Fibroblast of lung (primary cell): ENCODE measurements around the gene ARMC5. TPM values are rescaled to one million over a fixed set of nuclear protein-coding genes. Genes with fewer than 3 reads are reported as not detected.

Experiments
- DNase-seq, 2 donors: peaks; one replicate each; pipeline versions ENCODE4 v3.0.0 to v3.0.0-alpha.2; 2010; ENCODE audit warnings: low read depth in 2 of 2
- H2AFZ ChIP-seq: 2 replicates; pipeline ENCODE4 v1.5.1; 2012; ENCODE audit warnings: low read length, control low read depth, inconsistent platforms
- H3K27ac ChIP-seq: 2 replicates; pipeline ENCODE4 v1.5.1; 2011; ENCODE audit warnings: low read length, control low read depth; ENCODE audit not compliant: insufficient read depth
- H3K27me3 ChIP-seq: 2 replicates; pipeline ENCODE4 v1.5.1; 2011; ENCODE audit warnings: mild to moderate bottlenecking, low read length; ENCODE audit not compliant: control insufficient read depth, insufficient read depth
- H3K36me3 ChIP-seq: 2 replicates; pipeline ENCODE4 v1.5.1; 2011; ENCODE audit warnings: low read length; ENCODE audit not compliant: control insufficient read depth, insufficient read depth
- H3K4me1 ChIP-seq: 2 replicates; pipeline ENCODE4 v1.5.1; 2011; ENCODE audit warnings: low read length; ENCODE audit not compliant: control insufficient read depth, insufficient read depth; ENCODE audit errors: extremely low read depth
- H3K4me2 ChIP-seq: 2 replicates; pipeline ENCODE4 v1.5.1; 2011; ENCODE audit warnings: low read length, control low read depth; ENCODE audit not compliant: insufficient read depth; ENCODE audit errors: extremely low read depth
- H3K4me3 ChIP-seq, 4 experiments: fragments of 200-600 bp in 1 of 4; sonication (generic) in 1 of 4; replicated peaks in 1 of 4; 2 replicates each; pipeline ENCODE4 v1.5.1; 2011 to 2016; ENCODE audit warnings: low read length in 4 of 4, low read depth in 3 of 4, mild to moderate bottlenecking in 3 of 4, control low read depth in 2 of 4, inconsistent platforms in 1 of 4, mixed read lengths in 1 of 4; ENCODE audit not compliant: insufficient read depth in 1 of 4; ENCODE audit errors: control extremely low read depth in 1 of 4
- H3K79me2 ChIP-seq: 2 replicates; pipeline ENCODE4 v1.5.1; 2012; ENCODE audit warnings: mild to moderate bottlenecking, low read length, inconsistent platforms; ENCODE audit not compliant: control insufficient read depth, insufficient read depth
- H3K9ac ChIP-seq: 2 replicates; pipeline ENCODE4 v1.5.1; 2011; ENCODE audit warnings: mild to moderate bottlenecking, low read length, control low read depth; ENCODE audit not compliant: insufficient read depth
- H3K9me3 ChIP-seq: 2 replicates; pipeline ENCODE4 v1.5.1; 2012; ENCODE audit warnings: low read depth, low read length; ENCODE audit not compliant: control insufficient read depth, insufficient read depth
- H4K20me1 ChIP-seq: 2 replicates; pipeline ENCODE4 v1.5.1; 2011; ENCODE audit warnings: low read length; ENCODE audit not compliant: control insufficient read depth, insufficient read depth; ENCODE audit errors: extremely low read depth
- EZH2 ChIP-seq: IDR thresholded peaks from 2 replicates; pipeline ENCODE4 v1.5.1; 2012; ENCODE audit warnings: low read length, control low read depth, mild to moderate bottlenecking; ENCODE audit errors: missing control alignments
- polyA plus RNA-seq, 2 donors: library from polyadenylated mRNA; depleted of rRNA in 1 of 2; stranded (reverse) in 1 of 2; unstranded in 1 of 2; fragments of >200 nt; gene quantifications; 2 replicates each; pipeline ENCODE4 v1.2.1, GENCODE V29; 2011 to 2012; ENCODE audit warnings: missing spikeins in 1 of 2
- total RNA-seq: library from RNA; depleted of rRNA; stranded (reverse); fragments of >200 nt; gene quantifications from 2 replicates; pipeline ENCODE4 v1.2.1, GENCODE V29; 2014
- TF ChIP-seq, protein P1 (sequence below), 2 donors: IDR thresholded peaks in 1 of 2; conservative IDR thresholded peaks in 1 of 2; 1 replicate in 1 of 2; 2 replicates in 1 of 2; pipeline ENCODE4 v1.5.1; 2011 to 2012; ENCODE audit warnings: low read length in 2 of 2, control low read depth in 1 of 2, inconsistent platforms in 1 of 2, low read depth in 1 of 2, mild to moderate bottlenecking in 1 of 2

ARMC5 gene
- total and polyA plus RNA-seq, 2 donors (not counting 1 experiment from before 2014, with no cell fraction given): 1.7 to 5.6 TPM

DNA sequence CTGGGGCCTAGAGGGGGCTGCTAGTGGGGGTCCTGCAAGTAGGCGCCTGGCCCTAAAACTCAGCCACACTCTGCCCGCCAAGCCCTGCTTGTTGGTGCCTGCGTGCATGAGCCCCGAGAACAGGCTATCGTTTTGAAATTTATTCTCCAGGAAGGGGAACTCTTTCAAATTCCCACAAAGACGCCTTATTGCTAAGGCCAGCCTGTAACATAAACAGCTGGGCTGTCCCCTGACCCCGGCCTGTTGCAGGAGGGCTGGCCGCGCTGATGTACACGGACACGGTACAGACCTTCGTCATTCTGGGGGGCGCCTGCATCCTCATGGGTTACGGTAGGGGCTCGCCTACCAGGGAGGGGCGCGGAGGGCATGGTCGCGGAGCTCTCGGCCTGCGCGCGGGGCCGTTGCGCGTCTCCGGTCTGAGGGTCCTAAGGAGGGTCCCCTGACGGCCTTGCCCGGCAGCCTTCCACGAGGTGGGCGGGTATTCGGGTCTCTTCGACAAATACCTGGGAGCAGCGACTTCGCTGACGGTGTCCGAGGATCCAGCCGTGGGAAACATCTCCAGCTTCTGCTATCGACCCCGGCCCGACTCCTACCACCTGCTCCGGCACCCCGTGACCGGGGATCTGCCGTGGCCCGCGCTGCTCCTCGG, 27.9 kb downstream of the ARMC5 start:
- peaks cover 11% of the 10 kb centered on the region for H3K27me3 ChIP-seq
- TF ChIP-seq, protein P1, sequence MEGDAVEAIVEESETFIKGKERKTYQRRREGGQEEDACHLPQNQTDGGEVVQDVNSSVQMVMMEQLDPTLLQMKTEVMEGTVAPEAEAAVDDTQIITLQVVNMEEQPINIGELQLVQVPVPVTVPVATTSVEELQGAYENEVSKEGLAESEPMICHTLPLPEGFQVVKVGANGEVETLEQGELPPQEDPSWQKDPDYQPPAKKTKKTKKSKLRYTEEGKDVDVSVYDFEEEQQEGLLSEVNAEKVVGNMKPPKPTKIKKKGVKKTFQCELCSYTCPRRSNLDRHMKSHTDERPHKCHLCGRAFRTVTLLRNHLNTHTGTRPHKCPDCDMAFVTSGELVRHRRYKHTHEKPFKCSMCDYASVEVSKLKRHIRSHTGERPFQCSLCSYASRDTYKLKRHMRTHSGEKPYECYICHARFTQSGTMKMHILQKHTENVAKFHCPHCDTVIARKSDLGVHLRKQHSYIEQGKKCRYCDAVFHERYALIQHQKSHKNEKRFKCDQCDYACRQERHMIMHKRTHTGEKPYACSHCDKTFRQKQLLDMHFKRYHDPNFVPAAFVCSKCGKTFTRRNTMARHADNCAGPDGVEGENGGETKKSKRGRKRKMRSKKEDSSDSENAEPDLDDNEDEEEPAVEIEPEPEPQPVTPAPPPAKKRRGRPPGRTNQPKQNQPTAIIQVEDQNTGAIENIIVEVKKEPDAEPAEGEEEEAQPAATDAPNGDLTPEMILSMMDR (conservative IDR thresholded peaks at IDR 0.05 in 1 of 2, IDR thresholded peaks at IDR 0.05 in 1 of 2; ENCODE audit: low read depth in 1 of 2, low read length in 2 of 2): no peak
- no peak for TF ChIP-seq EZH2
- H3K27ac ChIP-seq: no peak overlapping the region
- no peak overlapping the region for H3K9ac ChIP-seq
- no peak for DNase-seq
- H2AFZ ChIP-seq: no peak overlapping the region
- H3K36me3 ChIP-seq: peaks cover 5% of the 10 kb centered on the region
- peak overlapping the region; percentile 3 to 60 (median 36) for H3K4me3 ChIP-seq
- no peaks in the 10 kb centered on the region for H4K20me1 ChIP-seq
- H3K4me2 ChIP-seq: peak overlapping the region; percentile 36
- no peaks in the 10 kb centered on the region for H3K79me2 ChIP-seq
- H3K4me1 ChIP-seq: peaks cover 9% of the 10 kb centered on the region
- no peaks in the 10 kb centered on the region for H3K9me3 ChIP-seq

DNA sequence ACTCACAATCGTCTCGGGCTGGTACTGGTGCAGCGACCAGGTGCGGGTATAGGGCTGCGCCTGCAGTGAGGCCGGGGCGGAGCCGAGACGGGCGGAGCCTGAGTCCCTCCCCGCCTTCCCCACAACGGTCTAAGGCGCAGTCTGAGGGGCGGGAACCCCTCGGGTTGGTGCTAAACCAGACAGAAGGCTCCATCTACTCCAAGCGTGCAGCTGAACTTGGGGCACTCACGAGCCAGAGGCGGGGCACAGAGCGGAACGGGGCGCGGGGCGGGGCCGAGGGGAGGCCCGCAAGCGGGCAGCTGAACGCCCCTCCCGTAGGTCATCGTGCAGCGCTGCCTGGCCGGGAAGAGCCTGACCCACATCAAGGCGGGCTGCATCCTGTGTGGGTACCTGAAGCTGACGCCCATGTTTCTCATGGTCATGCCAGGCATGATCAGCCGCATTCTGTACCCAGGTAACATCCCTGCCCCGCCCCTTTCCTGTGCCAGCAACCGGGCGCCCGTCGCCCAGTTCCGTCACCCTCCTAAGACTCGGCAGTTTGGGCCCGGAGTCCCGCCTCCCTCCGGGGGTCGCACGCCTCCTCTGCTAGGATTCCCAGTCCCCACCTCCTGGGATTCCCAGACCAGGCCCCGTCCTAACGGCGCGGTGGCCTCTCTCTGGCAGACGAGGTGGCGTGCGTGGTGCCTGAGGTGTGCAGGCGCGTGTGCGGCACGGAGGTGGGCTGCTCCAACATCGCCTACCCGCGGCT, 28.6 kb downstream of the ARMC5 start:
- TF ChIP-seq, protein P1 (conservative IDR thresholded peaks at IDR 0.05 in 1 of 2, IDR thresholded peaks at IDR 0.05 in 1 of 2; ENCODE audit: low read depth in 1 of 2, low read length in 2 of 2): no peak
- TF ChIP-seq EZH2: peak; percentile 62
- Histone ChIP-seq H3K4me3 (peak overlapping the region; percentile 3 to 60 (median 36)), H3K4me2 (peak overlapping the region; percentile 36), H3K27me3 (peaks cover 11% of the 10 kb centered on the region), H3K27ac (no peak overlapping the region), H3K4me1 (peaks cover 9% of the 10 kb centered on the region), H3K9me3 (no peaks in the 10 kb centered on the region), H3K79me2 (no peaks in the 10 kb centered on the region), H3K9ac (peak overlapping the region; percentile 17), H3K36me3 (peaks cover 8% of the 10 kb centered on the region), H2AFZ (peak overlapping the region; percentile 35), H4K20me1 (no peaks in the 10 kb centered on the region)
- peak; percentile 25 to 32 for DNase-seq

DNA sequence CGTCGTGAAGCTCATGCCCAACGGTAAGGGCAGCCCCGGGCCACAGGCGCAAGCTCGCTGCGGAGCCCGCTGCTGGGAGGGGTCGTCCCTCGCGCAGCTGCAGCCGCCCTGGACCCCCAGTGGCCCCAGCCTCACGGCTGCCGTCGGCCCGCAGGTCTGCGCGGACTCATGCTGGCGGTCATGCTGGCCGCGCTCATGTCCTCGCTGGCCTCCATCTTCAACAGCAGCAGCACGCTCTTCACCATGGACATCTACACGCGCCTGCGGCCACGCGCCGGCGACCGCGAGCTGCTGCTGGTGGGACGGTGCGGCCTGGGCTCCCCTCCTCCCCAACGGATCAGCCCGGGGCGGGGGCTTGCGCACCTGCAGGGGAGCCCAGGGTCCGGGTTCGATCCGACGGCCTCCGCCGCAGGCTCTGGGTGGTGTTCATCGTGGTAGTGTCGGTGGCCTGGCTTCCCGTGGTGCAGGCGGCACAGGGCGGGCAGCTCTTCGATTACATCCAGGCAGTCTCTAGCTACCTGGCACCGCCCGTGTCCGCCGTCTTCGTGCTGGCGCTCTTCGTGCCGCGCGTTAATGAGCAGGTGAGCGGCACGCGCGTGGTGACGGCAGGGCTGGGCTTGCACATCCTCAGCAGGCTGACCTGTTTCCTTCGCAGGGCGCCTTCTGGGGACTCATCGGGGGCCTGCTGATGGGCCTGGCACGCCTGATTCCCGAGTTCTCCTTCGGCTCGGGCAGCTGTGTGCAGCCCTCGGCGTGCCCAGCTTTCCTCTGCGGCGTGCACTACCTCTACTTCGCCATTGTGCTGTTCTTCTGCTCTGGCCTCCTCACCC, 29.4 kb downstream of the ARMC5 start:
- Histone ChIP-seq H3K4me3 (peak overlapping the region in 1 of 4 experiments; percentile 60), H3K9me3 (no peaks in the 10 kb centered on the region), H3K4me1 (peaks cover 9% of the 10 kb centered on the region), H3K36me3 (peaks cover 15% of the 10 kb centered on the region), H3K27ac (no peak overlapping the region), H3K4me2 (peak overlapping the region; percentile 36), H3K9ac (no peak overlapping the region), H2AFZ (no peak overlapping the region), H4K20me1 (no peaks in the 10 kb centered on the region), H3K27me3 (peaks cover 11% of the 10 kb centered on the region), H3K79me2 (no peaks in the 10 kb centered on the region)
- no peak for DNase-seq
- TF ChIP-seq EZH2: no peak
- TF ChIP-seq, protein P1 (conservative IDR thresholded peaks at IDR 0.05 in 1 of 2, IDR thresholded peaks at IDR 0.05 in 1 of 2; ENCODE audit: low read depth in 1 of 2, low read length in 2 of 2): no peak
